Fibroblast of skin of left biceps (primary cell): ENCODE results near the gene VAV2.

Source experiments
- DNase-seq, 2 experiments: peaks; one replicate each; pipeline ENCODE4 v3.0.0-alpha.2; 2013; ENCODE audit warnings: low read depth in 2 of 2

Gene VAV2

DNA sequence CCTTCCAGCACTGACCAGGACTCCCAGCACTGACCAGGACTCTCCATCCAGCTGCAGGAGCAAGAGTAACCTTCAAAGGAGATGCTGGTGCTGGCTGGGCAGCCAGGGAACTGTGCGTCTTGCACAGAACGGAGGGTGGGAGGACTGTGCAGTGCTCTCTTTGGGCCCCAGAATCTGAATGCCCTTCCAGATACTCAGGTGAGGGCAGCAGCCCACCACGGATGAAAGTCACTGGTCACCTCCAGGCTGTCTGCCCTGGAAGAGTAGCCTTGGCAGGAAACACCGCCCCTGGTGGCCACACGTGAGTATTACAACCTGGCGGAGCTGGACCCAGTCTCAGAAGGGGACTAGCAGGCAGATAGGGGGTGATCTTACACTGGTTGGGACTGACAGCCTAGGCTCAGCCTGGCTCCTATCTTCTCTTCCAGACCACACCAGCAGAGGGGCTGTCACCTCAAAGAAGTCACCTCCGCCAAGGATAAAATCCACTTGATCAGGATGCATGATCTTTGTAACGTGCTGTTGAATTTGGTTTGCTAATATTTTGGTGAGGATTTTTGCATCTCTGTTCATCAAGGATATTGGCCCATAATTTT is 249.2 kb downstream of the VAV2 start:
- DNase-seq = peak in 1 of 2 experiments; percentile 6

DNA sequence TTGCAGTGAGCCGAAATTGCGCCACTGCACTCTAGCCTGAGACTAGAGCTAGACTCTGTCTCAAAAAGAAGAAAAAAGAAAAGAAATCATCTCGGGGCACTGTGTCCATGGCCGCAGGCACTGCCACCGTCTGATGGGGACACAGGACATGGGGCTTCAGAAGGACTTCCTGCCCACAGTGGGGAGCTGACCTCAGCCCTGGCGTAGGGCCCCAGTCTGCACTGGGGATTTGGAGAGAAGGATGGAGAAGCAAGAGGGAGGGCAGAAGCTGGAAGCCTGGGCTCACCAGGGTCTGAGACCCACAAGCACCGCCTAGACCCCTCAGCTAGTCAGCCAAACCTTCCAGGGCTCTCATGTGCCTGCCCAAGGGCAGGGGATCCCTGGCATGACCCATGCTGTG is 249.9 kb downstream of the VAV2 start:
- no peak for DNase-seq

DNA sequence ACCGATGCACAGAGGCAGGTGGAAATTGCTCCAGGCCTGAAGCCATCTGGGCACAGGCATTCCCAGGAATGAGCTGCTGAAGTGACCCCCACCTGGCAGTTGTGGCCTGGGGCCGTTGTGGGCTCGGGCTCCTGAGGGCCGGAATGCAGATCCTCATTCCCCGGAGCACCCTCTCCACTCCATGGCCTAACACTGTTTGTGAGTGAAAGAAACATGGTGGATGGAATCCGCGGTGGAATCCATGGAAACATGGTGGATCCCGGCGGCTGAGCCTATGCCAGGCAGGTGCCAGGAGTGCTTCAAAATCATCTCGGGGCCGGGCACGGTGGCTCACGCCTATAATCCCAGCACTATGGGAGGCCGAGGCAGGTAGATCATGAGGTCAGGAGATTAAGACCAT is 250.4 kb downstream of the VAV2 start:
- DNase-seq = no peak

DNA sequence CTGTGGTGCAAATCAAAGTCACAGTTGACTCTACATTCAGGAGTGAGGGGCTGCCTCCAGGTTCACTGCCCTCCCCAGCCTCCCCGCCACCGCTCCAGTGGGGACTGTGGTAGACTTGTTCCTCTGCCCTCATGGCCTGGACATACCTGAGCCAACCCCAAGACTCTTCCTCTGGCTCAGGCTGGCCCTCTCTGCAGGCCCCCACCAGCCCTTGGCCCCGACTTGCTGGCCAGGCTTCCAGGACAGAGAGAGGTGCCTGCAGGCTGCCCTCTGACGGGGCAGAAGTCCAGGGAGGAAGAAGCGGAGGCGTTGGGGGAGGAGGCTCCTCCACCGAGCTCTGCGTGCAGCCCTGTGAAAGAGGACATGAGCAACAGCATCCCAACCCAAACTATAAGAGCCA is 251.2 kb downstream of the VAV2 start:
- DNase-seq = no peak

DNA sequence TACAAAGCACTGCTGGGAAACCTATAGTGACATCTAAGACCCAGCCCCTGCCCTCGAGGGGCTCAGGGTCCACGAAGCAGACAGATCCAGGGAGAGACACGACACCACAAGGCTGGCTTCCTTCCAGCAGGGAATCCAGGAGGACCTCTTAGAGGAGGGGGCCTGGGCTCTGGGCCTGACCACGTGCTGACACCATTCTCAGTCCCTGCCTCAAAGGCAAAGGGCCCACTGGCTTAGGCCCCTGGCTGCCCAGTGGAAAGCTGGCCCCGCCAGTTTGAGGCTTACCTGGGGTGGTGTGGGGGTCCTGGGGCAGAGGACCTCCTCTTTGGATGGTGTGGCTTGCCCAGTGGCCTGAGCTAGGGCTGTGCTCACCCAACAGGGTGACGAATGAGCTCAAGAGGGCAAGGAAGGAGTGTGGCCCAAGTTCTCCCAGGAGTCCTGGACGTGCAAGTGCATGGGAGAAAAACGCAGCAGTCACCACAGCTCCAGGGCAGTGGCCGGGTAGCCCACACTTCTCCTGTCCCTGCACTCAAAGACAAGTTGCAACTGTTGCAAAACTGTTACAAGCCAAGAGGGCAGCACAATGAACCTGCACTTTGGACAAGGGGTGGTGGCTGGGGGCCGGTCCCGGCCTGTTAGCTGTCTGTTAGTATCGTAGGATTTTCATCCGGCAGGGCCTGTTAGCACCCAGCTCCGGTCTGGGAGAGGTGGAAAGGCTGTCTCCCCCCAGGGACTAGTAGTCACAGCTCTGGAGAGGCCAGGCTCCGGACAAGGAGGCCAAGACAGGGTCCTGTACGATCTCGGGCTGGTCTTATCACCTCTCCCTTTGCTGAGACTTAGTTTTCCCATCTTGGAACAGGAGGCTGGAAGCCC is 252.5 kb downstream of the VAV2 start:
- DNase-seq = no peak

DNA sequence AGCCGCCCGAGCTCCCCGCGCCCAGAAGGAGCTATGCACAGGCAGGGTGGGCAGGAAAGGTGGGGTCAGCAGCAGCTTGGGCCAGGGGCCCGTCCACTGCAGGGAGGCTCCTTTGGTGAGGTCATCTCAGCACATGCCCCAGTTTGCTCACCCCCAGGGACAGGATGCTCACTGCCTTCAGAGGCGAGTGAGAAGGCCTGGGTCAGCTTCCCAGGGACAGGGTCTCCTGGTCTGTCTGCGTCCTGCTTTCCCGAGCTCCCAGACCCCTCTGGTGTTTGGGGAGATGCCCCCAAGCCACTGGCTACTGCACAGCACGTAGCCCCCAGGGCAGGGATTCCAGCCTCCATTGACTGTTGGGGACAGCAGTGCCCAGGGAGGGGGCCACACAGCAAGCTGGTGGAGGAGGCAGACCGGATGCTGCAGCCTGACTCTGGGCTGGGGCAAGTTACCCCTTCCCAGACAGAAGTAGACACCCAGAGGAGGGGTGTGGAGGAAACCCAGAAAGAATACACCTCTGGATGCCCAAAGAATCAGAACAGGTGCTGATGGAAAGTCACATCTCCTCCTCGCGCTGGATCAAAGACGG is 253.4 kb downstream of the VAV2 start:
- DNase-seq = no peak

DNA sequence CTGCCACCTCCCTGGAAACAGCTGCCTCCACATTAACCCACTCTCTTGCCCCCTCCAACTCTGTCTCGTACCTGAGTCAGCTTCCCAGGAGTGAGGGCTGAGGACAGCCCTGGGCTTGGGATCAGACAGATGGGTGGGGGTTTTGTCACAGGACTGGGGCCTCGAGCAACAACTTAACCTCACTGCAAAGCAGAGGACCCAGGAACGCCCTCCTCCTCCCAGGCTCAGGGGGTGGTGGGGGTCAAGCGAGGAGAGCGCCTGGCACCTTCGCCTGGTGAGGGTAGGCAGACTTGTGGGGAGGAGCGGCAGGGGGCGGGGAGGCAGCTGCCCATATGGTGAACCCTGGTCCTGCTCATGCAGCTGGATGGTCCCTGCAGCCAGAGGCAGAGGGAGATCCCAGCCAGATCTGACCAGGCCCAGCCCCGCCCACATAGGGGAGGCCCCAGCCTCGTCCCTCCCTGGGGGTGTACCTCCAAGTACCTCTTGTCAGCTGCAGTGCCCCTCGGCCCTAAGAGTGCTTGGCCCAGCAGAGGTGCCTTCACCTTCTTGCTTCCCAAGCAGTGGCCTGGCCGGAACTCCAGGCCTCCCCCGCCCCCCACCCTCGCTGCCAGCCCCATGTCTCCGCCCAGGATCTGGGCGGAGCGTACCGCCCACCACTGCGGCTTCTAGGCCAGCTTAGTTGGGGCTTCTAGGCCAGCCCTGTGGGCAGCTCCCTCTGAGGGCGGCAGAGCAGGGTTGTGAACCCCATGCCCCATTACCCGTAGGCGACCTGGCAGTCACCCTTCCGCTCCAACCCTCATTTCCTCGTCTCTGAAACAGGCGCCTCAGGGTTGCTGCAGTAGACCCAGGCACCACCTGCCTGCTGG is 254.1 kb downstream of the VAV2 start, which contains the start of gene SARDH:
TSS of gene SARDH (minus strand) at position 579 of the 866 bp plus-strand sequence. CDS start 4,179 bp downstream, outside the sequence.
- DNase-seq = no peak

DNA sequence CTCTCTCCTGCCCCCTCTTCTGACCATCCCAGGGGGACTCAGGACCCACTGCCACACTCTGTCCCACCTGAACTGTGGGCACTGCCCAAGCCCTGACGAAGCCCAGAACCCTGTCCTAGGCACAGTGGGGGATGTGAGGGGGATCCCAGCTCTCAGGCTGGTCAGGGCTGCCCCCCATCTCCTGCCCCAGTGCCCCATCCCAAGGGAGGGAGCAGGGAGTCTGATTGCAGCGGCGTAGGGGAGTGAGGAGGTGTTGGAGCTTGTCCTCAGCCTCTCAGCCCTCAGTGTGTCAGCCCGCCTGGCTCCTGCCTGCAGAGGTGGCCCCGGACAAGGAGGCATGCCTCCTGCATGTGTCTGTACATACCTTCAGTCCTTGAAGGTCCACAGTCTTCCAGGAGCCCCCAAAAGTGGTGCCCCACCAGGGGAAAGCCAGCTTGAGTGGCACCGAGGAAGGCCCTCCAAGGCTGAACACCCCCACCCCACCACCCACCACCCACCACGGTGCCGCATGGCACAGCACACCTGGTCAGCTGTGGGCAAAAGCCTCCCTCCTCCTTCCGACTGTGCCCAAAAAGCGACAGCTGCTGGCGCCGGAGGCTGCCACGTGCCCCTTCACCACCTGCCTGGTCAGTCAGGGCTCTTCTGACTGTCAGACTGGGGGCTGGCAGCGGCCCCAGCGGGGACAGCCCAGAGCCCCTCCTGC is 254.9 kb downstream of the VAV2 start:
- DNase-seq = no peak

DNA sequence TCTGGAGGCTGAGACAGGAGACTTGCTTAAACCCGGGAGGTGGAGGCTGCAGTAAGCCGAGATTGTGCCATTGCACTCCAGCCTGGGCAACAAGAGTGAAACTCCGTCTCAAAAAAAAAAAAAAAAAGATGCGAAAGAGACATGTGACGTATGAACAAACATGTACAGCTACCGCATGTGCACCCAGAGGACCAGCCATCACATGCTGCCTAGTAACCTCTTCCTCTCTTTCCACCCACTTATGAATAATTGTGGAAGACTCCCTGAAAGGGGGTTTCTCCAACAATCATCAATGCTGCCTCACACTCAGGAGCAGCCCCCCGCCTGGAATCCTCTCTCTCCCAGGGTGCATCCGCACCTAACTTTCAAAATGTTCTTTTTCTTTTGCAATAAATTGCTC is 256.2 kb downstream of the VAV2 start:
- no peak for DNase-seq

DNA sequence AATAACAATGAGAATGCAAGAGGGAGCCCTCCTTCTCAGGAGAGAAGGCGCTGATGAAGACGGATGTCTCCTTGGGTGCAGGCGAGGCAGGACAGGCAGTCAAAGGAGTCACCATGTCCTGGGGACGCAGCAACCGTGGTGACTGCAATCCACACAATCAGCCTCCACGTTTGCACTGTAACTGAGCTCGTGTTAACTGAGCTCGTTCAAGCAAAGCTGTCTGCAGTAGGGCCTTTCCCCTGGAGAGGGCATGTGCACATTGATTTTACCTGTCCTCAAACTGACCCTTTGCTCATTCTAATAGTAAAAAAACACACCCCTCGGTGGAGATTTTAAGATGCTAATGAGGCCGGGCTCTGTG is 256.7 kb downstream of the VAV2 start:
- no peak for DNase-seq

DNA sequence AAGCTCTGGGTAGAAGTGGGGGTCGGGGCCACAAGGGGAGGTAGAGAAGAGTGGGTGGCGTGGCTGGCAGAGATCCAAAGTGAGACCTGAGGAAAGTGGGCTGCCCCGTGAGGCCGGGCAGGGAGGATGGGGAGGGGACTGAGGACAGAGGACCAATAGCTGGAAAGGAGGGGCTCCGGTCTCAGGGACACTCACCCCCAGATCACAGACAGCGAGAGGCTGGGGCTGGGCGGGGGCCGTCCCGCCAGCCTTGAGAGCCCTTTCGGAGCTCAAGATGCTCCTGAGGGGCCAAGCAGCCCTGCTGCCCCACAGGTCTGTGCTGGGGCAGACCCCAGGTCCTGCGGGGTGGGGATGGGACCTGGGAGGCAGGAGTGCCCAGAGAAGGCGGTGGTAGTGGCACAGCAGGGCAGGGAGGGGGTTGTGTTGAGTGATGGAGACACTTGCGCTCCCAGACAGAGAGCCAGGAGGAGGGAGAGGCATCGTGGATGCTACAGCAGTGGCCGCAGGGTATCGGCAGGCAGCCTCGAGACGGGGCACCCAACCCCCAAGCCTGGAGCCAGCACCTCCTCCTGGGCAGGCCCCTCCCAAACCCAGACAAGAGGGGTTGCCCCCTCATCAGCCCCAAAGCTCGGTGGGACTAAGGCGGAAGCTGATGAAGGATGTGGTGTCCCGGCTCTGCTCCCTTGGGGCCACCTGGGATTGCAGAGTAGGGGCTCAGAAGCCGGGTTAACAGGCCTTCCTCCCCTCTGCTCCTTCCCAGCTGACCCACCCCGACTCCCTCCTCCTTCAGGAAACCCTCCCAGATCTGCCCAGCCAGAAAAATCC is 257.3 kb downstream of the VAV2 start:
- no peak for DNase-seq

DNA sequence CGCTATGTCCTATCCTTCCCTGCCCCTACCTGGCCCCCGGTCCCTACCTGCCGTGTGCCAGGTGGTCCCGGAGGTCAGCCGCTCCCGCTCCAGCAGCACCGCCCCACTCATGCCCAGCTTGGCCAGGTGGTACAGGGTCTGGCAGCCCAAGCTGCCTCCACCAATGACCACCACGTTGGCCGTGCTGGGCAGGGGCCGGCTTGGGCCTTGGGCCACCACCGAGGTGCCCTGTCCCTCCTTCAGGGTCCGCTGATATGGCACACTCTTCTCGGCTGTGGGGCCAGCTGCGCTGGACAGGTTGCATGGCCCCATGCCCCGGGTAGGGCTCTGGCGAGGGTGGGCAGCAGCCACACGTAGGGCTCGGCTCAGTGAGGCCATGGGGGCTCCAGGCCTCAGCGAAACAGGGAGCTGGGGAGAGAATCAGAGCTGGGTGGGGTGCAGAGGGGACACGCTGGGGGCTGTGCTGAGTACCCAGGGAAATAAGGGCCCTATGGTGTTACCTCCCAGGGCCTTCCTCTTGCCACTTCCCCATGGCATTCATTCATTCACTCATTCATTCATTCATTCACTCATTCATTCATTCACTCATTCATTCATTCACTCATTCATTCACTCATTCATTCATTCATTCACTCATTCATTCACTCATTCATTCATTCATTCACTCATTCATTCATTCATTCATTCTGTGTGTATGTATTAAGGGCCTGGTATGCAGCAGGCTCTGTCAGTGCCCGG is 258.2 kb downstream of the VAV2 start:
- DNase-seq = no peak

DNA sequence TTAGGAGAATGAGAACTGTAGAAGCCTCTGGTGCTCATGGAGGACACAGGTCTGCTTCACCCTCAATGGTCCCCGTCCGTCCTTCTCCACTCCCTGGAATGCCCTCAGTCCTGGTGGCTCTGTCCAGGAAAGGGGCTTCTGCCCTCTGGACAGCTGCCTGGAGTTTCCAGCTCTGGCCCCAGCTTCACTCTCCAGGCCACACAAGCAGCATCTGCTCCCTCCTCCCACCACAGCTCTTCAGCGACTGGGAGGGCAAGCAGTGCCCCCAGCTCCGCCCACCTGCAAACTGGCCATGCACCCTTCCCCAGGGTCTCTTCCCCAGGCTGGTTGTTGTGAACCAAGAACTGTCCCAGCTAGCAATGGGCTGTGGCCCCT is 258.7 kb downstream of the VAV2 start:
- no peak for DNase-seq

DNA sequence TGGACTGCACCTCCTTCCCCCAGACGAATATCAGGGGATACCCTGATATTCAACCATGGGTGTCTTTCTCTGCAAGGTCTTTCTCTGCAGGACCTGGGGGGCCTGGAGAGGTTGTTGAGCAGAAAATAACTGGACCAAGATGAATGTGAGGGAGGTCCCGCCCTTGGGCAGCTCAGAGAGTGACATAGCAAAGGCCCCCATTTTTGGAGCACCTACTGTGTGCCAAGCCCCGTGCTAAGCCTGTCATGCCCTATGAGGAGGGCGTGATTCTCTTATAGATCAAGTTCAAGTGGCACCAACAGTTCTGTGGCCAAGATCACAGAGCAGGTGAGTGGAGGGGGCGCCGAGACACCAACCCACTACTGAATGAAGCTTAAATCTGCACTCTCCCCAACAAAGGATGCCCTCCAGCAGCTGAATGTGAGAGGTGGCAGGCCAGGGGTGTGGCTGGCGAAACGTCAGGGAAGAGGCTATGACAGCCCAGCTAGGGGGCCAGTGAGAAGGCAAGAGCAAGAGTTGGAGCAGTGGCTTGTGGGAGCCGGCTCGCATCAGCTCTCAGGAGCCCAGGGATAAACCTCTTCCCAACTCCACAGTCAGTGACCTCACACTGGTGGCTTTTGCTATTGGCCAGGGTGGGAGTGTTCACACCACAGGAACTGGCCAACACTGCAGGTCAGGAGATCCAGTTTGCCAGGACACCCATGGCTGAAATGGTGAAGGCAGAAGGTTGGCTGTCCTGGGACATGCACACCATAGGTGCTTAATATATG is 259.3 kb downstream of the VAV2 start:
- DNase-seq = no peak

DNA sequence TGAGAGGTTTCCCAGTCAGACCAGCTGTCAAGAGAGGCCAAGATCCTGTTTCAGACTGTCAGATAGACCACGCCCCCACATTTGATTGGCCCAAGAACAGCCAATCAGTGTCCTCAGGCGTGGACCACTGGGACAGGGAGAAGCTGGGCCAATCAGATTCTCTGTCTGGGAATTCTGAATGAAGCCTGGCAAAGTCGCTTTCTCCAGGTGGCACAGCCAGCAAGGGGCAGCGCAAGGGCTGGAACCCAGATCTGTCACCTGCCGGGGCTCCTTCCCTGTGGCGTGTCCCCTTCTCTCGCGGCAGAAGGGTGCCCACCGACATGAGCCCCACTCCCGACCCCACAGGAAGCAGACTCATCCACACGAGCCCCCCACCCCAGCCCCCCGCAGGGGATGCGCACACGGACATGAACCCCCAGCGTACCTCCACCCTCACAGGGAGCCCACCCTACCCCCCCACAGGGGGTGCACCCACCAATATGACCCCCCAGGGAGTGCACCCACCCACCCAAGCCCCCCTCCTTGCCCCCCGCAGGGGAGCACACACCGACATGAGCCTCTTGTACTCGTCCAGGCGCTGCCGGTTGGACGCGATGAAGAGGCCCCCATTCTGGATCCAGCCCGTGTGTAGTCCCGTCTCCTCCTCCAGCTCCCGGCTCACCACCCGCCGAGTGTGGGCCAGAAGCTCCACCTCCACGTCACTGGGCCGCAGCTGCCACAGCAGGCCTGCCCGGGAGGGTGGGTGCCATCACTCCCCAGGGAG is 260.1 kb downstream of the VAV2 start:
- no peak for DNase-seq

DNA sequence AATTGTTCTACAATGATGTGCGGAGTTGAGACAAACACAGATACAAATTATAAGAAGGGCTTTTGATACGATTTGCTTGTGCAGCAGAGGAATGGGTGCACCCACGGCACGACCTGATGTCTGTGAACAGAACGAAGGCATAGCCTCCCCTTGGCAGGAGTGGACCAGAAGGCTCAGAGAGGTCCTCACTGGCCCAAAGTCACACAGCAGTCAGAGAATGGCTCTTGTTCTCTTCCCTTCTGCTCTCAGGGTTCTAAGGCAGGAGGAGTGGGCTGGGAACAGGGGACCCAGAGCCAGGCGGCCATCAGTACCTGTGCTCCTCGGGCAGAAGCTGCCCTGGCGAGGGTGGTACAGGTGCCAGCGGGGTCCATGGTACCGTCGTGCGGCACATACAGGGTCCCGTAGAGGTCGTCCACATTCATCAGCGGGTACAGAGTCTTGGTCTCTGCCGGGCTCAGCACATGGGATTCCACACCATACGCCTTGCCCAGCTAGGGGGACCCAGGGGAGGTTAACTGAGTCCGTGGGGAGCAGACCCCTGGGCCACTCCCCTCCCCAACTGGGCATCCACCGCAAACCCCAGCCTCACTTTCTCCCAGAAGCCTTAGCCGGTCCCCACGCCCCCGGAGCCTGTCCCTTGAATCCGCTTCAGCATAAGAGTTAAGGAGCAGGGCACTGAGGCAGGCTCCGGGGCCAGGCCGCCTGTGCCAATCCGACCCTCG is 261.0 kb downstream of the VAV2 start:
- DNase-seq = no peak

DNA sequence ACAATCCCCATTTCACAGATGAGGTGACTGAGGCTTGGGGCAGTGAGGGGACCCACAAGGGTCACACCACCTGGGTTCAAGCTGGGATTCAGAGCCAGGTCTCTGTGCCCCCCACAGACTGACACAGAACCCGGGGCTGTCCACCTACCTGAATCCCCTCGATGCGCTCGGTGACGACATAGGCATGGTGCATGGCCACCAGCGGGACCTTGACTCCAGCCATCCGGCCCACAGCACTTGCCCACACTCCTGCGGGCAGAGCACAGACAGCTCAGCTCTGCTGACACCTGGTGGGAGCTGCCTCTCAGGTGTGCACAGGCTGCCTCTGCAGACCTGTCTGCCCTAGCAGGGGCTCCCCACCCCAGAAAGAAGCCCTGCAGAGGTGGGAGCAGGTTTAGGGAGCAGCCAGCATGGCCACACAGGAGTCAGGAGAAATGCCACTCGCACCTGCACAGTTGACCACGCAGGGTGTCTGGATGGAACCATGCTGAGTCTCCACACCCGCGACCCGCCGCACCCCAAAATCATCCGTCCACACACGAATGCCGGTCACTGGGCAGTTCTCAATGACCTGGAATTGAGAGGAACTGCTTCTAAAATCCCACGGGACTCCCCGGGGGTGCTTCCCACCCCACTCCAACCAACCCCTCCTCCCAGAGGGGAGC is 262.4 kb downstream of the VAV2 start:
- DNase-seq = no peak
